HG03039 (cell line): Measurements from ENCODE around the gene DEFB114.

Experiments used
- ATAC-seq: cut with Tn5 transposase; IDR thresholded peaks from one replicate; pipeline ENCODE4 v1.9.1; 2021; ENCODE audit warnings: mild to moderate bottlenecking, moderate library complexity; ENCODE audit not compliant: unreplicated experiment

The DEFB114 gene

GRCh38 chr6:49937811-49938210 lies 26.2 kb downstream of the DEFB114 start:
- ATAC-seq = no peak

GRCh38 chr6:49937017-49937416 lies 26.9 kb downstream of the DEFB114 start:
- no peak for ATAC-seq

DNA sequence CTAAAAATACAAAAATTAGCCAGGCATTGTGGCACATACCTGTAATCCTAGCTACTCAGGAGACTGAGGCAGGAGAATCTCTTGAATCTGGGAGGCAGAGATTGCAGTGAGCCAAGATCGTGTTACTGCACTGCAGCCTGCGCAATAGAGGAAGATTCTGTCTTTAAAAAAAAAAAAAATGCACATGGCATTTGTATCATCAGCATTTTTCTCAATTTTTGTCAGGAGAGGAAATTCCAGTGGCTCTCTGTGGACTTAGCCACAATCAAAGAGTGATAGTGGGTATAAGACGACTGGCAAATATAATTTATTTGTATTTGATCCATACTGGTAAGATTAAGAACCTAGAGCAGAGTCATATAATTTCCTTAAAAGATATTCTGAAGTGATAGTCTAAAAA lies 28.6 kb downstream of the DEFB114 start:
- ATAC-seq = no peak

DNA sequence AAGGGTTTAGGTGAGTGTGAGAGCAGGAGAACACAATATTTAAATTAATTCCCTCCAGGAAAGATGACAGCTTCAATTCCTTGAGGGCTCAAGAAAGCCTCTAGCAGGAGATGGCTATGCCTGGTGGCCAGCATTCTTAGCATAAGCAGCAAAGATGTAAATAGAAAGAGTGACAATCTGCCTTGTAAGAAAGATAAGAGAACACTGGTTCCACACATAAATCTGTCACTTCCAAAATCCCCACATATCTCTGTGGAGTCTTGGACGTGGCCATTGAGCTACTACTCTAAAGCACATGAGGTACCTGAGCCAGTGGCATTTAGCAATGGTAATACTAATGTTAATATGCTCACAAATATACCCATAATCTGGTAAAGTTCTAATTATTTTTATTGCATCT lies 29.2 kb downstream of the DEFB114 start:
- no peak for ATAC-seq

DNA sequence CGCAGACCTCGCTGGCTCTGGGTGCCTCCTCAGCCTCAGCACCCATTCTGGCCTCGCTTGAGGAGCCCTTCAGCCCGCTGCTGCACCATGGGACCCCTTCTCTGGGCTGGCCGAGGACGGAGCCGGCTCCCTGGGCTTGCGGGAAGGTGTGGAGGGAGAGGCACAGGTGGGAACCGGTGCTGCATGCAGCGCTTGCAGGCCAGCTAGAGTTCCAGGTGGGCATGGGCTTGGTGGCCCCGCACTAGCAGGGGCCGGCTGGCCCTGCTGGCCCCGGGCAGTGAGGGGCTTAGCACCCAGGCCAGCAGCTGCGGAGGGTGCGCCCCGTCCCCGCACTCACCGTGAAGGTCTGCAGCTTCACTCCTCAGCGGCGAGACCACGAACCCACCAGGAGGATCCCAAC lies 30.4 kb downstream of the DEFB114 start:
- no peak for ATAC-seq

GRCh38 chr6:49929340-49929739 lies 34.6 kb downstream of the DEFB114 start:
- ATAC-seq = no peak

DNA sequence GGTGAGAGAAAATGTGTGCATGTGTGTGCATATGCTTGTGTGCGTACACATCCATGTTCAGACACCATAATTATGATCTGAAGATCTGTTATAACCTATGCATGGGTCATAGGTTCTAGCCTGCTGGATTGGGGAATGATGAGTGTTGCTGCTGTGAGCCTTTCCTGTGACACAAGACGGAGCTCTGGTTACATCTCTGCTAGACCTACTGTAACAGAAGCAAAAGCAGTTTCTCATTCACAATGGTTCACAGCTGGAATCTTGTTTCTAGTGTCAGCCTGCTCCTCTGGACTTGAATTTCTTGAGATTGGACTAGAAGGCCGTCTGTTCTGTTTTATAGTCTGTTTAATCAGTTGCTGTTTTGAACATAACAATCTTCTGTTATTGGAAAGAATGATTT lies 40.1 kb downstream of the DEFB114 start:
- no peak for ATAC-seq

- ATAC-seq = no peak
Observed at GRCh38 chr6:49919935-49920644, 43.9 kb downstream of the DEFB114 start.

- no peak for ATAC-seq
Observed at GRCh38 chr6:49919261-49919660, 44.7 kb downstream of the DEFB114 start.

GRCh38 chr6:49918787-49919186 lies 45.2 kb downstream of the DEFB114 start:
- no peak for ATAC-seq

- ATAC-seq = no peak
Observed at GRCh38 chr6:49915035-49915434, 48.9 kb downstream of the DEFB114 start.

DNA sequence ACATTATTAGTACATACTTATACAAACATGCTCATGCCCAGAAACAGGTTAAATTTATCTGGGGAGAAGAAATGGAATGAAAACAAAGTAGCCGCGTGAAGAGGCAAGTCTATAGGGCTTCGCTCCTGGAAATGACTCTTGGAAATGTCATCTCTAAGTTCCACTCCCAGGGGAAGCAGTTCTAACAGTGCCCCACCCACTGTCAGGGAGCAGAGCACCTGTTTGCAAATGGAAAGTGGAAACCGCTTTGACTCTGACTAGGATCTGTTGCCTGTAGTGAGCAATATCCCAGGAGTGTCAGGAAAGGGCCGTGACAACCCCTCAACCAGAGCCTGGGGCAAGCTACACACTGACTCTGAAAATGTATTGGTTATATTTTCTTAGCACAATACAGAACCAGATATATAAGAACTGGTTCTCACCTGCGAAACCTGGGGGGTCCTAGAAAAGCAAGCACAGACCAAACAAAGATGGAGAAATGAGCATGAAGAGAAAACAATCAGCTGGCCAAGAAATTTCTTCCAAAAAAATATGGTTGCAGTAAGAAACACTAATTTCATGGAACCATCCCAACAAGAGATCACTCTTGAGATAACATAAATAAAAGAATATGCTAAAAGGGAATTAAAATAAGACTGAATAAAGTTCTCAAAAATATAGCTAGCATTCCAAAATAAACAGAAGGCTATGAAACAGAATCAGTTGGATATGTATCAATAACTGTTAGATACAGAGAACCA lies 50.2 kb downstream of the DEFB114 start:
- ATAC-seq = no peak

GRCh38 chr6:49912196-49912595 lies 51.8 kb downstream of the DEFB114 start:
- no peak for ATAC-seq

- no peak for ATAC-seq
Observed at GRCh38 chr6:49911252-49911651, 52.7 kb downstream of the DEFB114 start.
